ENCODE results near the gene ATG5.

ATG5 gene

GRCh38 chr6:106188104-106188794 is 137.3 kb downstream of the ATG5 start:
- H3K4me3 ChIP-seq (ENCODE audit: low read depth, low read length): no peak overlapping the region
- no peak overlapping the region for H3K27ac ChIP-seq (ENCODE audit: extremely low read depth, low read depth, low read length)
- CTCF ChIA-PET: interaction anchor here (0.6 to 1.5 kb wide), 6 partner anchors 29 to 190 kb away, joined by 3 to 4 read pairs (median 3); no protein-coding TSS in a partner anchor
- TF ChIP-seq PRDM10 (tag by site-specific recombination; IDR thresholded peaks at IDR 0.05): no peak
- TF ChIP-seq ZNF544 (tag by site-specific recombination; IDR thresholded peaks at IDR 0.05): no peak
- TF ChIP-seq ZNF670 (tag by site-specific recombination; IDR thresholded peaks at IDR 0.05; ENCODE audit: low read depth): no peak
- no peaks in the 10 kb centered on the region for H3K9me3 ChIP-seq (ENCODE audit: control insufficient read depth, insufficient read depth, low read depth, low read length)
- peaks cover 0 to 7% of the 10 kb centered on the region in 2 experiments; a peak in 1 of 3 replicates for H3K36me3 ChIP-seq (ENCODE audit: control insufficient read depth in 2 of 2, insufficient read depth in 1 of 2, low read length in 2 of 2)
- 0 out of 2 replicates have a peak, but pooled peaks cover 4% of the 10 kb centered on the region for H3K4me1 ChIP-seq (ENCODE audit: control insufficient read depth, insufficient read depth, low read length)
- POLR2A ChIA-PET: no interaction called here

GRCh38 chr6:106187424-106187982 is 138.1 kb downstream of the ATG5 start:
- TF ChIP-seq BCL11B (tag by site-specific recombination; IDR thresholded peaks at IDR 0.05; ENCODE audit: low read depth) (no peak), ZNF391 (tag by site-specific recombination; IDR thresholded peaks at IDR 0.05; ENCODE audit: borderline replicate concordance, low read depth) (no peak), GLIS2 (tag by site-specific recombination; IDR thresholded peaks at IDR 0.05) (no peak), ZBTB21 (tag by site-specific recombination; IDR thresholded peaks at IDR 0.05) (no peak), ZNF514 (tag by site-specific recombination; IDR thresholded peaks at IDR 0.05) (no peak), KLF9 (tag by site-specific recombination; IDR thresholded peaks at IDR 0.05; ENCODE audit: low read depth) (no peak), ZNF311 (tag by site-specific recombination; IDR thresholded peaks at IDR 0.05; ENCODE audit: borderline replicate concordance) (no peak), CTCF (tag by site-specific recombination; IDR thresholded peaks at IDR 0.05) (no peak)
- Histone ChIP-seq H3K36me3 (ENCODE audit: control insufficient read depth in 2 of 2, insufficient read depth in 1 of 2, low read length in 2 of 2) (peaks cover 0 to 7% of the 10 kb centered on the region in 2 experiments; a peak in 1 of 3 replicates), H3K4me3 (ENCODE audit: low read depth, low read length) (no peak overlapping the region), H3K9me3 (ENCODE audit: control insufficient read depth, insufficient read depth, low read depth, low read length) (no peaks in the 10 kb centered on the region), H3K4me1 (ENCODE audit: control insufficient read depth, insufficient read depth, low read length) (no peaks in the 10 kb centered on the region), H3K27ac (ENCODE audit: extremely low read depth, low read depth, low read length) (no peak overlapping the region)
- ChIA-PET POLR2A (no interaction called here), CTCF (interaction anchor here (0.6 to 1.5 kb wide), 3 partner anchors 36 to 190 kb away, joined by 3 to 4 read pairs (median 3); no protein-coding TSS in a partner anchor)

GRCh38 chr6:106186714-106187113 is 138.8 kb downstream of the ATG5 start:
- no peaks in the 10 kb centered on the region for H3K9me3 ChIP-seq (ENCODE audit: control insufficient read depth, insufficient read depth, low read depth, low read length)
- no peaks in the 10 kb centered on the region for H3K4me1 ChIP-seq (ENCODE audit: control insufficient read depth, insufficient read depth, low read length)
- H3K36me3 ChIP-seq (ENCODE audit: control insufficient read depth in 2 of 2, insufficient read depth in 1 of 2, low read length in 2 of 2): peaks cover 0 to 7% of the 10 kb centered on the region in 2 experiments; a peak in 1 of 3 replicates
- no peak overlapping the region for H3K27ac ChIP-seq (ENCODE audit: extremely low read depth, low read depth, low read length)
- no peak overlapping the region for H3K4me3 ChIP-seq (ENCODE audit: low read depth, low read length)
- CTCF ChIA-PET: no interaction called here
- POLR2A ChIA-PET: no interaction called here
- TF ChIP-seq ZNF280C (tag by site-specific recombination; IDR thresholded peaks at IDR 0.05) (no peak), OVOL3 (tag by site-specific recombination; IDR thresholded peaks at IDR 0.05) (no peak), CTCF (tag by site-specific recombination; IDR thresholded peaks at IDR 0.05) (no peak), ZNF324 (tag by site-specific recombination; IDR thresholded peaks at IDR 0.05) (no peak), ZNF112 (tag by site-specific recombination; IDR thresholded peaks at IDR 0.05) (no peak), ZNF561 (tag by site-specific recombination; IDR thresholded peaks at IDR 0.05; ENCODE audit: borderline replicate concordance) (no peak), ZNF433 (tag by site-specific recombination; IDR thresholded peaks at IDR 0.05; ENCODE audit: low read depth) (no peak), ZNF510 (tag by site-specific recombination; IDR thresholded peaks at IDR 0.05; ENCODE audit: insufficient replicate concordance) (no peak), HOXC10 (CRISPR knock-in tag; IDR thresholded peaks at IDR 0.05) (no peak)

Data from HEK293 (cell line).